GM21423 (cell line): ENCODE measurements around the gene PLEKHG5.

ENCODE experiments used
- ATAC-seq: cut with Tn5 transposase; IDR thresholded peaks from one replicate; pipeline ENCODE4 v1.9.1; 2021; ENCODE audit warnings: mild to moderate bottlenecking, moderate library complexity; ENCODE audit not compliant: unreplicated experiment

Gene PLEKHG5

GRCh38 chr1:6491480-6491962 is at the start of gene PLEKHG5:
TSS of gene PLEKHG5 (minus strand) at chr1:6491667. CDS start at chr1:6477571, 14,096 bp downstream.
- ATAC-seq: no peak

- no peak for ATAC-seq
Measured at GRCh38 chr1:6538956-6539355, 47.5 kb upstream of the PLEKHG5 start.

GRCh38 chr1:6536291-6536690 is 44.8 kb upstream of the PLEKHG5 start:
- ATAC-seq: no peak

GRCh38 chr1:6535214-6535613 is 43.7 kb upstream of the PLEKHG5 start:
- no peak for ATAC-seq

GRCh38 chr1:6534248-6534822 is 42.9 kb upstream of the PLEKHG5 start:
- ATAC-seq: no peak

GRCh38 chr1:6531996-6532395 is 40.5 kb upstream of the PLEKHG5 start:
- ATAC-seq: no peak

- no peak for ATAC-seq
Measured at GRCh38 chr1:6530504-6531160, 39.2 kb upstream of the PLEKHG5 start.

GRCh38 chr1:6528492-6528891 is 37.0 kb upstream of the PLEKHG5 start:
- ATAC-seq: no peak

- no peak for ATAC-seq
Measured at GRCh38 chr1:6526316-6526715, 34.8 kb upstream of the PLEKHG5 start.

GRCh38 chr1:6523566-6523965 is 32.1 kb upstream of the PLEKHG5 start:
- ATAC-seq: no peak

GRCh38 chr1:6521536-6521935 is 30.1 kb upstream of the PLEKHG5 start:
- no peak for ATAC-seq

- no peak for ATAC-seq
Measured at GRCh38 chr1:6519935-6520671, 28.6 kb upstream of the PLEKHG5 start.

GRCh38 chr1:6519491-6519934 is 28.0 kb upstream of the PLEKHG5 start:
- no peak for ATAC-seq

GRCh38 chr1:6517435-6517851 is 26.0 kb upstream of the PLEKHG5 start:
- no peak for ATAC-seq

- ATAC-seq: no peak
Measured at GRCh38 chr1:6515771-6516170, 24.3 kb upstream of the PLEKHG5 start.

- no peak for ATAC-seq
Measured at GRCh38 chr1:6513320-6513801, 21.9 kb upstream of the PLEKHG5 start.

- ATAC-seq: no peak
Measured at GRCh38 chr1:6512908-6513280, 21.4 kb upstream of the PLEKHG5 start.

- no peak for ATAC-seq
Measured at GRCh38 chr1:6512245-6512907, 20.9 kb upstream of the PLEKHG5 start.

GRCh38 chr1:6511561-6512244 is 20.2 kb upstream of the PLEKHG5 start:
- no peak for ATAC-seq

GRCh38 chr1:6511056-6511455 is 19.6 kb upstream of the PLEKHG5 start:
- ATAC-seq: no peak

- ATAC-seq: no peak
Measured at GRCh38 chr1:6510493-6510892, 19.0 kb upstream of the PLEKHG5 start.
